ENCODE measurements around the gene MBP. TPM values are rescaled to one million over a fixed set of nuclear protein-coding genes. Genes with fewer than 3 reads are reported as not detected.

The MBP gene
- total and polyA plus RNA-seq, 2 of the 13 experiments (the other 11 are each of a cell fraction or from before 2014, with no cell fraction given) = 5.0 to 8.5 TPM

- H3K27me3 ChIP-seq (ENCODE audit: control insufficient read depth in 1 of 2, insufficient read depth in 2 of 2, low read length in 2 of 2) = no peaks in the 10 kb centered on the region
- H2AFZ ChIP-seq (ENCODE audit: low read length) = no peak overlapping the region
- intact Hi-C loops (cut with micrococcal nuclease; ENCODE audit: unreplicated experiment) (no loop called here), in situ Hi-C loops (cut with HindIII; ENCODE audit: extremely low pct_ligation_motif_present, low pct_unique_long_range_greater_than_20kb) (no loop called here)
- H3K79me2 ChIP-seq (ENCODE audit: insufficient read depth, low read length) = no peaks in the 10 kb centered on the region
- no peak for FAIRE-seq
- no peak for ATAC-seq
- 93% methylated on average over 8 of the region's 8 CpGs for WGBS (ENCODE audit: low lambda C conversion rate)
- no peak for DNase-seq (ENCODE audit: low spot score)
- BruUV-seq (replicated peaks) = no TSS peak
- no peak overlapping the region for H3K4me2 ChIP-seq (ENCODE audit: low read depth, low read length)
- no peaks in the 10 kb centered on the region; a peak in 2 of 5 replicates for H3K36me3 ChIP-seq (replicated peaks in 1 of 2; ENCODE audit: control insufficient read depth in 1 of 2, insufficient read depth in 2 of 2, low read length in 2 of 2)
- no peaks in the 10 kb centered on the region for H3K9me3 ChIP-seq (ENCODE audit: low read length)
- ChIA-PET POLR2A (no interaction called here), CTCF (ENCODE audit: low intra/inter-chr PET ratio, low total read pairs) (no interaction called here)
- H3K9ac ChIP-seq (ENCODE audit: insufficient read depth, low read depth, low read length) = no peak overlapping the region
- TF ChIP-seq, protein P1, sequence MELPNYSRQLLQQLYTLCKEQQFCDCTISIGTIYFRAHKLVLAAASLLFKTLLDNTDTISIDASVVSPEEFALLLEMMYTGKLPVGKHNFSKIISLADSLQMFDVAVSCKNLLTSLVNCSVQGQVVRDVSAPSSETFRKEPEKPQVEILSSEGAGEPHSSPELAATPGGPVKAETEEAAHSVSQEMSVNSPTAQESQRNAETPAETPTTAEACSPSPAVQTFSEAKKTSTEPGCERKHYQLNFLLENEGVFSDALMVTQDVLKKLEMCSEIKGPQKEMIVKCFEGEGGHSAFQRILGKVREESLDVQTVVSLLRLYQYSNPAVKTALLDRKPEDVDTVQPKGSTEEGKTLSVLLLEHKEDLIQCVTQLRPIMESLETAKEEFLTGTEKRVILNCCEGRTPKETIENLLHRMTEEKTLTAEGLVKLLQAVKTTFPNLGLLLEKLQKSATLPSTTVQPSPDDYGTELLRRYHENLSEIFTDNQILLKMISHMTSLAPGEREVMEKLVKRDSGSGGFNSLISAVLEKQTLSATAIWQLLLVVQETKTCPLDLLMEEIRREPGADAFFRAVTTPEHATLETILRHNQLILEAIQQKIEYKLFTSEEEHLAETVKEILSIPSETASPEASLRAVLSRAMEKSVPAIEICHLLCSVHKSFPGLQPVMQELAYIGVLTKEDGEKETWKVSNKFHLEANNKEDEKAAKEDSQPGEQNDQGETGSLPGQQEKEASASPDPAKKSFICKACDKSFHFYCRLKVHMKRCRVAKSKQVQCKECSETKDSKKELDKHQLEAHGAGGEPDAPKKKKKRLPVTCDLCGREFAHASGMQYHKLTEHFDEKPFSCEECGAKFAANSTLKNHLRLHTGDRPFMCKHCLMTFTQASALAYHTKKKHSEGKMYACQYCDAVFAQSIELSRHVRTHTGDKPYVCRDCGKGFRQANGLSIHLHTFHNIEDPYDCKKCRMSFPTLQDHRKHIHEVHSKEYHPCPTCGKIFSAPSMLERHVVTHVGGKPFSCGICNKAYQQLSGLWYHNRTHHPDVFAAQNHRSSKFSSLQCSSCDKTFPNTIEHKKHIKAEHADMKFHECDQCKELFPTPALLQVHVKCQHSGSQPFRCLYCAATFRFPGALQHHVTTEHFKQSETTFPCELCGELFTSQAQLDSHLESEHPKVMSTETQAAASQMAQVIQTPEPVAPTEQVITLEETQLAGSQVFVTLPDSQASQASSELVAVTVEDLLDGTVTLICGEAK (IDR thresholded peaks at IDR 0.05) = no peak
- TF ChIP-seq, protein P1 (CRISPR knock-in tag; IDR thresholded peaks at IDR 0.05) = no peak
- no peak for TF ChIP-seq ZSCAN9 (CRISPR knock-in tag; IDR thresholded peaks at IDR 0.05; ENCODE audit: borderline replicate concordance)
- no peak for TF ChIP-seq ZNF432 (CRISPR knock-in tag; IDR thresholded peaks at IDR 0.05; ENCODE audit: borderline replicate concordance)
- no peaks in the 10 kb centered on the region for H4K20me1 ChIP-seq (ENCODE audit: insufficient read depth, low read length)
- no peaks in the 10 kb centered on the region for H3K4me1 ChIP-seq (ENCODE audit: insufficient read depth, low read length)
- no peak overlapping the region for H3K27ac ChIP-seq (ENCODE audit: extremely low read length, insufficient read depth, low read length)
- H3K4me3 ChIP-seq (replicated peaks in 1 of 3; ENCODE audit: insufficient read depth in 1 of 3, low read depth in 2 of 3, low read length in 3 of 3) = no peak overlapping the region
Measured at GRCh38 chr18:77012120-77012519, 120.5 kb downstream of the MBP start.

Measured in HepG2 (cell line).